ENCODE measurements around the gene STYXL2.

STYXL2 gene

GRCh38 chr1:167137332-167137781 is 43.5 kb downstream of the STYXL2 start:
- no peak for DNase-seq

GRCh38 chr1:167137793-167138510 is 44.1 kb downstream of the STYXL2 start:
- no peak for DNase-seq

DNA sequence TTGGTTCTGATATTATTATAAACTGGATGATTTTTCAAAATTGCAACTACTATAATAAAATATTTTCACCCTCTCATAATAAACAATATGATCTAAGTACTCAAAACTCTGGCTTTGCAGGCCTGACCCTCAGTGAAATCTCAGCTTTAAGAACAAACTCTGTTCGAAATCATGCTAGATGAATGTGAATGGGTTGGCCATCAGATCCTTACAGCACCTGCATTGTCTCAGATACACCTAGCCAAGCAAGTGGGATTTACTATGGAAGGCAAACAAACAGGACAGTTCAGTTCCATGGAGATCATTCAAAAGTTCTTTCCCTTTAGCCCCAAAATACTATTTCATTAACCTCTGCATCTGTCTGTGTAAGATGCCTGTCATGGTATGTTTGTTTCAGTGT is 44.8 kb downstream of the STYXL2 start:
- DNase-seq, result no peak

DNA sequence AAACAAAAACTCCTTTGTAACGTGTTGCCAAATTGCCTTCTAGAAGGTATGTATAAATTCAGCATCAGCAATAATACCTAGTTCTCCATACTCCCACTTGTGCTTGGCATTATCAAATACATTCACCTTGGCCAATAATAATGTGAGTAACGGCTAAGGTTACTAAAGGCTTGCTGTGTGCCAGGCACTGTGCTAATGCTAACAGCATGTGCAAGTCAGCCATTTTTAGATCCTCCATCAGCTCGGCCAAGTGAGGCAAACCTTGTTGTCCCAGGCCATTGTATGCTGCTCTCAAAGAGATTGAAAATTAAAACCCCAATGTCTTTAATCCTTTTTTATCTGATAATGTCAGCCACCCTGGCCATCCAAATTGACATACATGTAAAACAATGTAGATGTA is 48.1 kb downstream of the STYXL2 start:
- DNase-seq, result no peak

Data from NCI-H2081 (cell line).